Transverse colon (tissue), 4 donors: ENCODE results near the gene C10orf71.

Source experiments
- EP300 ChIP-seq: sonication (generic); formaldehyde crosslinking; IDR thresholded peaks from one replicate; pipeline ENCODE4 v1.6.1; 2017; ENCODE audit warnings: antibody characterized with exemption, low read depth
- POLR2A ChIP-seq: fragments of 450-650 bp; IDR thresholded peaks from one replicate; pipeline ENCODE4 v1.6.1; 2016; ENCODE audit warnings: antibody characterized with exemption, mild to moderate bottlenecking, moderate library complexity
- POLR2AphosphoS5 ChIP-seq, 3 donors: sonication (generic); formaldehyde crosslinking; IDR thresholded peaks; one replicate each; pipeline ENCODE4 v1.6.1; 2016; ENCODE audit warnings: antibody characterized with exemption in 3 of 3
- TF ChIP-seq, protein P1 (sequence below), 5 experiments: fragments of 200-600 bp in 3 of 5; fragments of 450-650 bp in 2 of 5; sonication (generic) in 3 of 5; IDR thresholded peaks; 1 replicate in 2 of 5; 2 replicates in 3 of 5; pipeline ENCODE4 v1.5.1; 2016 to 2017; ENCODE audit warnings: antibody characterized with exemption in 5 of 5, inconsistent platforms in 3 of 5, mild to moderate bottlenecking in 2 of 5, moderate library complexity in 1 of 5

GRCh38 chr10:49260644-49261296 lies 38.2 kb upstream of the C10orf71 start:
- TF ChIP-seq, protein P1, sequence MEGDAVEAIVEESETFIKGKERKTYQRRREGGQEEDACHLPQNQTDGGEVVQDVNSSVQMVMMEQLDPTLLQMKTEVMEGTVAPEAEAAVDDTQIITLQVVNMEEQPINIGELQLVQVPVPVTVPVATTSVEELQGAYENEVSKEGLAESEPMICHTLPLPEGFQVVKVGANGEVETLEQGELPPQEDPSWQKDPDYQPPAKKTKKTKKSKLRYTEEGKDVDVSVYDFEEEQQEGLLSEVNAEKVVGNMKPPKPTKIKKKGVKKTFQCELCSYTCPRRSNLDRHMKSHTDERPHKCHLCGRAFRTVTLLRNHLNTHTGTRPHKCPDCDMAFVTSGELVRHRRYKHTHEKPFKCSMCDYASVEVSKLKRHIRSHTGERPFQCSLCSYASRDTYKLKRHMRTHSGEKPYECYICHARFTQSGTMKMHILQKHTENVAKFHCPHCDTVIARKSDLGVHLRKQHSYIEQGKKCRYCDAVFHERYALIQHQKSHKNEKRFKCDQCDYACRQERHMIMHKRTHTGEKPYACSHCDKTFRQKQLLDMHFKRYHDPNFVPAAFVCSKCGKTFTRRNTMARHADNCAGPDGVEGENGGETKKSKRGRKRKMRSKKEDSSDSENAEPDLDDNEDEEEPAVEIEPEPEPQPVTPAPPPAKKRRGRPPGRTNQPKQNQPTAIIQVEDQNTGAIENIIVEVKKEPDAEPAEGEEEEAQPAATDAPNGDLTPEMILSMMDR (IDR thresholded peaks at IDR 0.05) = no peak
- TF ChIP-seq POLR2A = no peak
- no peak for TF ChIP-seq EP300
- TF ChIP-seq POLR2AphosphoS5 (IDR thresholded peaks at IDR 0.05) = no peak
